GM23338 (cell line): Measurements from ENCODE around the gene MAP4. TPM values are rescaled to one million over a fixed set of nuclear protein-coding genes. Genes with fewer than 3 reads are reported as not detected.
A peak's percentile ranks its signal among the peaks of the same experiment; 100 is the strongest.

Experiments used
- ATAC-seq: fragments of 200-7000 bp; cut with Tn5 transposase; 3 replicates; pipeline ENCODE4 v1.9.1; 2020
- DNase-seq: peaks from one replicate; pipeline ENCODE4 v3.0.0-alpha.2; 2015; ENCODE audit warnings: low spot score
- H2AFZ ChIP-seq: fragments of 200-600 bp; sonication (generic); 2 replicates; pipeline ENCODE4 v1.8.0; 2016; ENCODE audit warnings: antibody characterized with exemption, mild to moderate bottlenecking, moderate library complexity
- H3F3A ChIP-seq: fragments of 200-600 bp; sonication (generic); replicated peaks from 2 replicates; pipeline ENCODE4 v1.8.0; 2017; ENCODE audit warnings: antibody characterized with exemption, mixed run types, low read depth
- H3K27ac ChIP-seq: fragments of 200-600 bp; sonication (generic); 2 replicates; pipeline ENCODE4 v1.6.1; 2016; ENCODE audit warnings: low read depth
- H3K27me3 ChIP-seq: fragments of 200-600 bp; sonication (generic); 2 replicates; pipeline ENCODE4 v1.8.0; 2016; ENCODE audit warnings: mild to moderate bottlenecking, mixed run types, moderate library complexity; ENCODE audit not compliant: insufficient read depth
- H3K36me3 ChIP-seq: fragments of 200-600 bp; sonication (generic); 2 replicates; pipeline ENCODE4 v1.8.0; 2016; ENCODE audit warnings: mild to moderate bottlenecking; ENCODE audit not compliant: insufficient read depth
- H3K4me1 ChIP-seq: fragments of 200-600 bp; sonication (generic); 2 replicates; pipeline ENCODE4 v1.8.0; 2016; ENCODE audit warnings: mild to moderate bottlenecking, moderate library complexity; ENCODE audit not compliant: insufficient read depth
- H3K4me2 ChIP-seq: fragments of 200-600 bp; sonication (generic); 2 replicates; pipeline ENCODE4 v1.7.1; 2017; ENCODE audit warnings: mixed run types
- H3K4me3 ChIP-seq: fragments of 200-600 bp; sonication (generic); 2 replicates; pipeline ENCODE4 v1.6.1; 2016; ENCODE audit warnings: mixed run types
- H3K79me2 ChIP-seq: fragments of 200-600 bp; sonication (generic); replicated peaks from 2 replicates; pipeline ENCODE4 v1.8.0; 2017; ENCODE audit warnings: mild to moderate bottlenecking; ENCODE audit not compliant: insufficient read depth
- H3K9me2 ChIP-seq: fragments of 200-600 bp; sonication (generic); 2 replicates; pipeline ENCODE4 v1.8.0; 2017; ENCODE audit not compliant: insufficient read depth
- H4K20me1 ChIP-seq: fragments of 200-600 bp; sonication (generic); replicated peaks from 2 replicates; pipeline ENCODE4 v1.8.0; 2017; ENCODE audit warnings: mild to moderate bottlenecking; ENCODE audit not compliant: insufficient read depth
- H3K27ac Mint-ChIP-seq: 2 replicates; pipeline ENCODE4 v1.8.0; 2020; ENCODE audit warnings: inconsistent platforms, mild to moderate bottlenecking, moderate library complexity, mixed read lengths
- H3K27me3 Mint-ChIP-seq: 3 replicates; pipeline ENCODE4 v1.8.0; 2022; ENCODE audit warnings: low read depth, mild to moderate bottlenecking, moderate library complexity, mixed read lengths, inconsistent platforms; ENCODE audit not compliant: insufficient read depth, poor library complexity
- H3K36me3 Mint-ChIP-seq: 3 replicates; pipeline ENCODE4 v1.8.0; 2021; ENCODE audit warnings: low read depth, mild to moderate bottlenecking, inconsistent platforms, moderate library complexity, mixed read lengths
- H3K4me1 Mint-ChIP-seq: 3 replicates; pipeline ENCODE4 v1.8.0; 2020; ENCODE audit warnings: mild to moderate bottlenecking, inconsistent platforms, mixed read lengths
- H3K4me3 Mint-ChIP-seq: 3 replicates; pipeline ENCODE4 v1.8.0; 2021; ENCODE audit warnings: moderate library complexity, mild to moderate bottlenecking, inconsistent platforms, mixed read lengths
- H3K9me3 Mint-ChIP-seq: 3 replicates; pipeline ENCODE4 v1.8.0; 2020; ENCODE audit warnings: moderate library complexity, mild to moderate bottlenecking, inconsistent platforms, mixed read lengths
- CTCF ChIP-seq, 2 experiments: fragments of 200-600 bp in 1 of 2; sonication (generic) in 1 of 2; conservative IDR thresholded peaks; 2 replicates each; pipeline versions ENCODE4 v1.5.1 to v1.6.1; 2016 to 2017; ENCODE audit warnings: antibody characterized with exemption in 2 of 2, low read depth in 2 of 2, mild to moderate bottlenecking in 2 of 2, moderate library complexity in 1 of 2
- EZH2 ChIP-seq: fragments of 200-600 bp; sonication (generic); IDR thresholded peaks from one replicate; pipeline ENCODE4 v1.8.0; 2017; ENCODE audit warnings: antibody characterized with exemption, mild to moderate bottlenecking, low read depth; ENCODE audit not compliant: unreplicated experiment
- JUNB ChIP-seq: IDR thresholded peaks from one replicate; pipeline ENCODE4 v1.6.1; 2016; ENCODE audit warnings: antibody characterized with exemption; ENCODE audit not compliant: unreplicated experiment
- NANOG ChIP-seq: IDR thresholded peaks from 2 replicates; pipeline ENCODE4 v1.6.1; 2016; ENCODE audit warnings: antibody characterized with exemption, borderline replicate concordance
- POLR2AphosphoS5 ChIP-seq: IDR thresholded peaks from 2 replicates; pipeline ENCODE4 v1.6.1; 2016; ENCODE audit warnings: antibody characterized with exemption, low read depth
- STAT1 ChIP-seq: IDR thresholded peaks from one replicate; pipeline ENCODE4 v1.6.1; 2016; ENCODE audit warnings: antibody characterized with exemption; ENCODE audit not compliant: unreplicated experiment
- ZNF114 ChIP-seq: fragments of 250-450 bp; sonication (Bioruptor Pico); IDR thresholded peaks from 2 replicates; pipeline ENCODE4 v1.5.0; 2020; ENCODE audit warnings: mild to moderate bottlenecking, moderate library complexity
- ZNF331 ChIP-seq: fragments of 250-450 bp; sonication (Bioruptor Pico); IDR thresholded peaks from 2 replicates; pipeline ENCODE4 v1.5.0; 2020; ENCODE audit warnings: low read depth, mild to moderate bottlenecking, moderate library complexity
- polyA plus RNA-seq: library from polyadenylated mRNA; unstranded; fragments of >200 nt; fragmentation: Nextera tagmentation; extraction: Ambion mirVana; gene quantifications from 2 replicates; pipeline ENCODE4 v1.2.1, GENCODE V29; 2016
- total RNA-seq: library from RNA; depleted of rRNA; stranded (reverse); fragments of >200 nt; shearing (Covaris generic); gene quantifications from 2 replicates; pipeline ENCODE4 v1.2.3, GENCODE V29; 2014
- TF ChIP-seq, protein P1 (sequence below): IDR thresholded peaks from 2 replicates; pipeline ENCODE4 v1.6.1; 2016; ENCODE audit warnings: antibody characterized with exemption

The MAP4 gene
- total and polyA plus RNA-seq, 2 experiments from 2014 or later, result 103 to 113 TPM

GRCh38 chr3:47877719-47878118, 138.5 kb downstream of the MAP4 start (continued):
- TF ChIP-seq, protein P1, sequence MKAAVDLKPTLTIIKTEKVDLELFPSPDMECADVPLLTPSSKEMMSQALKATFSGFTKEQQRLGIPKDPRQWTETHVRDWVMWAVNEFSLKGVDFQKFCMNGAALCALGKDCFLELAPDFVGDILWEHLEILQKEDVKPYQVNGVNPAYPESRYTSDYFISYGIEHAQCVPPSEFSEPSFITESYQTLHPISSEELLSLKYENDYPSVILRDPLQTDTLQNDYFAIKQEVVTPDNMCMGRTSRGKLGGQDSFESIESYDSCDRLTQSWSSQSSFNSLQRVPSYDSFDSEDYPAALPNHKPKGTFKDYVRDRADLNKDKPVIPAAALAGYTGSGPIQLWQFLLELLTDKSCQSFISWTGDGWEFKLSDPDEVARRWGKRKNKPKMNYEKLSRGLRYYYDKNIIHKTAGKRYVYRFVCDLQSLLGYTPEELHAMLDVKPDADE, result no peak
- TF ChIP-seq CTCF (conservative IDR thresholded peaks at IDR 0.05; ENCODE audit: low read depth in 2 of 2), result no peak
- no peak for TF ChIP-seq ZNF114 (CRISPR knock-in tag)
- TF ChIP-seq STAT1, result no peak
- TF ChIP-seq ZNF331 (CRISPR knock-in tag), result no peak
- no peak for TF ChIP-seq NANOG
- TF ChIP-seq POLR2AphosphoS5, result no peak
- no peak for TF ChIP-seq EZH2

GRCh38 chr3:47877290-47877689, 138.9 kb downstream of the MAP4 start:
- H3F3A ChIP-seq, result no peaks in the 10 kb centered on the region
- no peaks in the 10 kb centered on the region for H3K79me2 ChIP-seq
- peaks cover 3% of the 10 kb centered on the region; the same call in 1 of the 2 replicates for H4K20me1 ChIP-seq
- Mint-ChIP-seq H3K4me1 (peaks cover 9% of the 10 kb centered on the region), H3K27ac (no peak overlapping the region), H3K4me3 (no peak overlapping the region), H3K27me3 (peaks cover 2% of the 10 kb centered on the region), H3K9me3 (no peaks in the 10 kb centered on the region), H3K36me3 (peaks cover 36% of the 10 kb centered on the region)
- no peak overlapping the region for H2AFZ ChIP-seq
- H3K4me2 ChIP-seq, result no peak overlapping the region
- no peak overlapping the region for H3K4me3 ChIP-seq
- H3K9me2 ChIP-seq, result no peaks in the 10 kb centered on the region
- no peaks in the 10 kb centered on the region for H3K4me1 ChIP-seq
- H3K27ac ChIP-seq, result no peak overlapping the region
- TF ChIP-seq ZNF114 (CRISPR knock-in tag) (no peak), STAT1 (no peak), JUNB (no peak), ZNF331 (CRISPR knock-in tag) (no peak)
- DNase-seq (no peak), ATAC-seq (no peak)
- H3K27me3 ChIP-seq, result no peaks in the 10 kb centered on the region
- H3K36me3 ChIP-seq, result peaks cover 6% of the 10 kb centered on the region; the same call in 1 of the 2 replicates

DNA sequence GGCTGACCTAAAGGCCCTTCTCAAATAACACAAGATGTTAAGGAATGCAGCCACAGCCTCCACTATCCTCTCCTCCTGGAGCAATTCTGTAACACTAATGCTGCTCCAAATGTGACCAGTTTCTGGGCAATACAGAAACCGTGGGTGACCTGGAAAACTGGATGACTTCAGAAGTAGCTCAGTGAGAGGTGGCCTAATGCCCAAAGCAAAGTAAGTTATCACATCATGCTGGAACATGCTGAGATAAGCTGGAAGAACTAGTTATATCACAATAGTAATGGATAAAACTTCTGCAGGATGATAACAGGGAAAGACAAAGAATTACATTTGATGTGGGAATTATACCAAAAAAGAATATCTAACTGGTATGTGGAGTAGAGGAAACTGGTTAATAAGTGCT, 141.3 kb downstream of the MAP4 start:
- Mint-ChIP-seq H3K9me3 (no peaks in the 10 kb centered on the region), H3K36me3 (peaks cover 40% of the 10 kb centered on the region), H3K27me3 (peaks cover 2% of the 10 kb centered on the region), H3K4me3 (no peak overlapping the region), H3K4me1 (peaks cover 9% of the 10 kb centered on the region), H3K27ac (0 out of 2 replicates have a peak overlapping the region, but pooled peaks have one; percentile 7)
- peaks cover 3% of the 10 kb centered on the region; the same call in 1 of the 2 replicates for H4K20me1 ChIP-seq
- peaks cover 15% of the 10 kb centered on the region for H3K36me3 ChIP-seq
- DNase-seq, result no peak
- H3K27me3 ChIP-seq, result no peaks in the 10 kb centered on the region
- H3K4me2 ChIP-seq, result no peak overlapping the region
- no peaks in the 10 kb centered on the region for H3K4me1 ChIP-seq
- no peak overlapping the region for H2AFZ ChIP-seq
- H3K4me3 ChIP-seq, result no peak overlapping the region
- TF ChIP-seq POLR2AphosphoS5, result no peak
- H3K79me2 ChIP-seq, result no peaks in the 10 kb centered on the region
- no peaks in the 10 kb centered on the region for H3K9me2 ChIP-seq
- H3F3A ChIP-seq, result 0 out of 2 replicates have a peak, but pooled peaks cover 2% of the 10 kb centered on the region
- H3K27ac ChIP-seq, result no peak overlapping the region
- peak; percentile 61 for ATAC-seq
